ENCODE results near the gene ZMYM5. TPM values are rescaled to one million over a fixed set of nuclear protein-coding genes. Genes with fewer than 3 reads are reported as not detected.
"Not testable (repeated sequence)": the region's sequence is repeated elsewhere in the genome, so short reads cannot be mapped to it uniquely, and the experiment has no call there.

Gene ZMYM5
- total RNA-seq (10 to 100 TPM; 14.7 to 24.5 (median 17.4) TPM), polyA plus RNA-seq (1 to 10 TPM; 6.2 to 6.6 (median 6.3) TPM)

GRCh38 chr13:19863323-19864023 is at the start of gene ZMYM5:
Gene ZMYM5, minus strand, starts transcription at chr13:19863649. Its CDS starts 11,469 bp downstream, at chr13:19852180.
- DNase-seq, result peak; percentile 99
- Histone ChIP-seq H3K4me1 (peaks cover 0 to 27% (median 25%) of the 10 kb centered on the region in 4 donors), H3K36me3 (peaks cover 0 to 7% (median 0%) of the 10 kb centered on the region in 4 donors), H3K27me3 (no peaks in the 10 kb centered on the region), H3K9me3 (no peaks in the 10 kb centered on the region), H3K4me3 (peak within 1 kb of the TSS; percentile 66 to 95 (median 90)), H3K27ac (peak within 1 kb of the TSS; percentile 91 to 100 (median 100))
- WGBS, 2 donors, result 0% methylated on average over 79 of the region's 79 CpGs
- TF ChIP-seq EP300 (IDR thresholded peaks at IDR 0.05), result no peak
- TF ChIP-seq POLR2AphosphoS5 (IDR thresholded peaks at IDR 0.05), result peak; percentile 95 to 99 (median 98)
- peak; percentile 88 to 90 for TF ChIP-seq POLR2A (IDR thresholded peaks at IDR 0.05)
- intact Hi-C loops (cut with DNase I), result loop anchor here (1.0 to 10.0 kb wide), 5 partner anchors 81 to 911 kb away; partner anchors contain the start of genes EEF1AKMT1, MPHOSPH8, PSPC1 and ZMYM2

- Histone ChIP-seq H3K27me3 (no peaks in the 10 kb centered on the region), H3K36me3 (no peaks in the 10 kb centered on the region), H3K4me3 (no peak overlapping the region), H3K9me3 (no peaks in the 10 kb centered on the region), H3K4me1 (no peaks in the 10 kb centered on the region), H3K27ac (no peak overlapping the region)
- no peak for DNase-seq
- 47 to 70% methylated on average over 9 of the region's 9 CpGs for WGBS, 2 donors
- no peak for TF ChIP-seq POLR2AphosphoS5 (IDR thresholded peaks at IDR 0.05)
- TF ChIP-seq POLR2A (IDR thresholded peaks at IDR 0.05), result no peak
- no peak for TF ChIP-seq CTCF (IDR thresholded peaks at IDR 0.05)
- no peak for TF ChIP-seq EP300 (IDR thresholded peaks at IDR 0.05)
- intact Hi-C loops (cut with DNase I), result no loop called here
Measured at GRCh38 chr13:19910336-19911072, 47.1 kb upstream of the ZMYM5 start.

GRCh38 chr13:19908350-19908986 is 45.0 kb upstream of the ZMYM5 start:
- intact Hi-C loops (cut with DNase I), result no loop called here
- H3K36me3 ChIP-seq, result no peaks in the 10 kb centered on the region
- no peak for TF ChIP-seq POLR2A (IDR thresholded peaks at IDR 0.05)
- TF ChIP-seq EP300 (IDR thresholded peaks at IDR 0.05), result no peak
- no peak for TF ChIP-seq POLR2AphosphoS5 (IDR thresholded peaks at IDR 0.05)
- no peak for TF ChIP-seq CTCF (IDR thresholded peaks at IDR 0.05)

GRCh38 chr13:19905487-19906195 is 42.2 kb upstream of the ZMYM5 start:
- H3K27ac ChIP-seq; DNase-seq; H3K36me3 ChIP-seq; intact Hi-C loops (cut with DNase I); H3K27me3 ChIP-seq; H3K4me1 ChIP-seq; H3K9me3 ChIP-seq; H3K4me3 ChIP-seq: not testable (repeated sequence)
- 78 to 83% methylated on average over 9 of the region's 9 CpGs for WGBS, 2 donors

More at GRCh38 chr13:19908350-19908986, 45.0 kb upstream of the ZMYM5 start:
- no peak for DNase-seq
- no peak overlapping the region for H3K27ac ChIP-seq
- WGBS, 2 donors, result 85 to 89% methylated on average over 1 of the region's 1 CpG
- H3K4me3 ChIP-seq, result no peak overlapping the region
- no peaks in the 10 kb centered on the region for H3K27me3 ChIP-seq
- H3K9me3 ChIP-seq, result no peaks in the 10 kb centered on the region
- no peaks in the 10 kb centered on the region for H3K4me1 ChIP-seq

GRCh38 chr13:19890030-19890429 is 26.6 kb upstream of the ZMYM5 start:
- Histone ChIP-seq H3K4me3 (no peak overlapping the region), H3K27ac (no peak overlapping the region), H3K9me3 (no peaks in the 10 kb centered on the region), H3K4me1 (no peaks in the 10 kb centered on the region), H3K27me3 (no peaks in the 10 kb centered on the region), H3K36me3 (no peaks in the 10 kb centered on the region)
- intact Hi-C loops (cut with DNase I), result no loop called here
- TF ChIP-seq POLR2A (IDR thresholded peaks at IDR 0.05) (no peak), POLR2AphosphoS5 (IDR thresholded peaks at IDR 0.05) (no peak), EP300 (IDR thresholded peaks at IDR 0.05) (no peak), CTCF (IDR thresholded peaks at IDR 0.05) (no peak)
- WGBS, 2 donors, result 86 to 87% methylated on average over 6 of the region's 6 CpGs
- DNase-seq, result no peak

Measured in sigmoid colon (tissue), 7 donors.